ENCODE results near the gene TIMM29. TPM values are rescaled to one million over a fixed set of nuclear protein-coding genes. Genes with fewer than 3 reads are reported as not detected.

TIMM29 gene
- total RNA-seq, 1 donor from 2014 or later: 12.4 TPM

- Histone ChIP-seq H3K4me3 (no peak overlapping the region), H3K27me3 (ENCODE audit: low read depth) (no peaks in the 10 kb centered on the region), H3K9me3 (replicated peaks) (no peaks in the 10 kb centered on the region), H3K36me3 (peaks cover 90% of the 10 kb centered on the region), H3K4me1 (peaks cover 7% of the 10 kb centered on the region), H3K27ac (replicated peaks) (no peak overlapping the region)
- no peak for DNase-seq
- TF ChIP-seq CTCF (IDR thresholded peaks at IDR 0.05; ENCODE audit: borderline replicate concordance): no peak
- intact Hi-C loops (cut with micrococcal nuclease): no loop called here
Observed at GRCh38 chr19:10919352-10920287, 9.0 kb upstream of the TIMM29 start.

DNA sequence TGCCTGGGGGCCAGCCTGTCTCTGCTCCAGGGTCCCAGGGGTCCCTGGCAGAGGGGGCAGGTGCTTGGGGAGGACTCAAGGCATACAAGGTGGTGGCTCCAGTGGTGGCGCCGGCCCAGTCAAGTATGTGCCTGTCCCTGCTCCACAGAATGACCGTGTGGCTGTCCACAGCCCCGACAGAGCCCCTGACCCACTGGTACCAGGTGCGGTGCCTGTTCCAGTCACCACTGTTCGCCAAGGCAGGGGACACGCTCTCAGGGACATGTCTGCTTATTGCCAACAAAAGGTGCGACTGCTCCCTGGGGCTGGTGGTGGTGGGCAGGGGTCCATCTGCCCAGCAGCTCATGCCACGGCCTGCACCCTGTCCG, 8.3 kb upstream of the TIMM29 start:
- intact Hi-C loops (cut with micrococcal nuclease): no loop called here
- Histone ChIP-seq H3K4me1 (peaks cover 7% of the 10 kb centered on the region), H3K36me3 (peaks cover 85% of the 10 kb centered on the region), H3K4me3 (no peak overlapping the region), H3K9me3 (replicated peaks) (no peaks in the 10 kb centered on the region), H3K27ac (replicated peaks) (no peak overlapping the region), H3K27me3 (ENCODE audit: low read depth) (no peaks in the 10 kb centered on the region)
- DNase-seq: no peak
- TF ChIP-seq CTCF (IDR thresholded peaks at IDR 0.05; ENCODE audit: borderline replicate concordance): no peak

GRCh38 chr19:10920781-10921180, 7.8 kb upstream of the TIMM29 start:
- H3K4me3 ChIP-seq: no peak overlapping the region
- intact Hi-C loops (cut with micrococcal nuclease): no loop called here
- H3K9me3 ChIP-seq (replicated peaks): no peaks in the 10 kb centered on the region
- no peak for TF ChIP-seq CTCF (IDR thresholded peaks at IDR 0.05; ENCODE audit: borderline replicate concordance)
- H3K4me1 ChIP-seq: peaks cover 7% of the 10 kb centered on the region
- peaks cover 82% of the 10 kb centered on the region for H3K36me3 ChIP-seq
- no peak for DNase-seq
- no peak overlapping the region for H3K27ac ChIP-seq (replicated peaks)
- no peaks in the 10 kb centered on the region for H3K27me3 ChIP-seq (ENCODE audit: low read depth)

- no peak overlapping the region for H3K4me3 ChIP-seq
- DNase-seq: no peak
- H3K9me3 ChIP-seq (replicated peaks): no peaks in the 10 kb centered on the region
- H3K4me1 ChIP-seq: peaks cover 7% of the 10 kb centered on the region
- H3K27me3 ChIP-seq (ENCODE audit: low read depth): no peaks in the 10 kb centered on the region
- peaks cover 79% of the 10 kb centered on the region for H3K36me3 ChIP-seq
- no peak overlapping the region for H3K27ac ChIP-seq (replicated peaks)
- intact Hi-C loops (cut with micrococcal nuclease): no loop called here
- no peak for TF ChIP-seq CTCF (IDR thresholded peaks at IDR 0.05; ENCODE audit: borderline replicate concordance)
Observed at GRCh38 chr19:10921199-10921909, 7.3 kb upstream of the TIMM29 start.

GRCh38 chr19:10921910-10922637, 6.5 kb upstream of the TIMM29 start:
- peaks cover 8% of the 10 kb centered on the region for H3K4me1 ChIP-seq
- intact Hi-C loops (cut with micrococcal nuclease): no loop called here
- H3K9me3 ChIP-seq (replicated peaks): no peaks in the 10 kb centered on the region
- no peak for DNase-seq
- H3K27ac ChIP-seq (replicated peaks): no peak overlapping the region
- H3K36me3 ChIP-seq: peaks cover 72% of the 10 kb centered on the region
- no peak for TF ChIP-seq CTCF (IDR thresholded peaks at IDR 0.05; ENCODE audit: borderline replicate concordance)
- H3K4me3 ChIP-seq: no peak overlapping the region
- no peaks in the 10 kb centered on the region for H3K27me3 ChIP-seq (ENCODE audit: low read depth)
